ENCODE measurements around the gene MAD1L1.

MAD1L1 gene

DNA sequence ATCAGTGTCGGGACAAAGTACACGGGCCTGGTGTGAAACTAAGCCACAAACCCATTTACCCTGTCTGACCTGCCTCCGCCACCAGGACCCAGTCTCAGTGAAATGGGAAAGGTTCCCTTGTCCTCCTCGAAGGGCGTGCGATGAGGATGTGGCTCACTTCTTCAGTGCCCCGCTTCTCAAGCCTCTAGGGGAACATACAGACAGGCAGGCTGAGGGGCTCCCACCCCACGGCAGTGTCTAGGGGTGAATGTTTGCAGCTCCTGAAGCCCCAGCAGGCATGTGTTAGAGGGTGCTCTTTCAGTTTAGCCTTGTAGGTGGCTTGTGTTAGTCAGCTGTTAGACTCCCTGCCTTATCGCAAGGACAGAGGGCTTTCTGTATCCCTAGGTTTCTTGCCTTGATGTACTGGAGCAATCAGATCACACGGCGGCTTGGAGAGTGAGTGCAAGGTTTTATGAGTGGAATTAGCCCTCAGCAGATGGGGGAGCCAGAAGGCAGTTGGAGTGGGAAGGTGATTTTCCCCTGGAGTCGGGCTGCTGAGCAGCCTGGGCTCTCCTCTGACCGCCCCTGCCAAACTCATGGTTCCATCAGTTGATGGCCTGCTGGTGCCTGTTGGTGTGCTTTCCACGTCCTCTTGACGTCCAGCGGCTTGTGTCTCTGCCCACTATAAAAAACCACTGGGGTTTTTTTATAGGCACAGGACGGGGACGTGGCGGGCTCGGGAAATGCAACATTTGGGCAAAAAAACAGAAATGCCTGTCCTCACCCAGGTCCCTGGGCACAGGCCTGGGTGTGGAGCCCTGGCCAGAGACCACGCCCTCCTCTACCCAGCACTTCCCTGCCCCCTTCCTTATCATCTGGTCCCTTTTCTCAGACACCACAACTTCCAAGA is 10.0 kb upstream of the MAD1L1 start:
- DNase-seq (ENCODE audit: low read depth): no peak
- TF ChIP-seq, protein P1, sequence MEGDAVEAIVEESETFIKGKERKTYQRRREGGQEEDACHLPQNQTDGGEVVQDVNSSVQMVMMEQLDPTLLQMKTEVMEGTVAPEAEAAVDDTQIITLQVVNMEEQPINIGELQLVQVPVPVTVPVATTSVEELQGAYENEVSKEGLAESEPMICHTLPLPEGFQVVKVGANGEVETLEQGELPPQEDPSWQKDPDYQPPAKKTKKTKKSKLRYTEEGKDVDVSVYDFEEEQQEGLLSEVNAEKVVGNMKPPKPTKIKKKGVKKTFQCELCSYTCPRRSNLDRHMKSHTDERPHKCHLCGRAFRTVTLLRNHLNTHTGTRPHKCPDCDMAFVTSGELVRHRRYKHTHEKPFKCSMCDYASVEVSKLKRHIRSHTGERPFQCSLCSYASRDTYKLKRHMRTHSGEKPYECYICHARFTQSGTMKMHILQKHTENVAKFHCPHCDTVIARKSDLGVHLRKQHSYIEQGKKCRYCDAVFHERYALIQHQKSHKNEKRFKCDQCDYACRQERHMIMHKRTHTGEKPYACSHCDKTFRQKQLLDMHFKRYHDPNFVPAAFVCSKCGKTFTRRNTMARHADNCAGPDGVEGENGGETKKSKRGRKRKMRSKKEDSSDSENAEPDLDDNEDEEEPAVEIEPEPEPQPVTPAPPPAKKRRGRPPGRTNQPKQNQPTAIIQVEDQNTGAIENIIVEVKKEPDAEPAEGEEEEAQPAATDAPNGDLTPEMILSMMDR (IDR thresholded peaks at IDR 0.05; ENCODE audit: low read length, missing control alignments): peak; percentile 2
- H3K4me3 ChIP-seq (replicated peaks; ENCODE audit: low read depth, low read length): peak overlapping the region; percentile 84

DNA sequence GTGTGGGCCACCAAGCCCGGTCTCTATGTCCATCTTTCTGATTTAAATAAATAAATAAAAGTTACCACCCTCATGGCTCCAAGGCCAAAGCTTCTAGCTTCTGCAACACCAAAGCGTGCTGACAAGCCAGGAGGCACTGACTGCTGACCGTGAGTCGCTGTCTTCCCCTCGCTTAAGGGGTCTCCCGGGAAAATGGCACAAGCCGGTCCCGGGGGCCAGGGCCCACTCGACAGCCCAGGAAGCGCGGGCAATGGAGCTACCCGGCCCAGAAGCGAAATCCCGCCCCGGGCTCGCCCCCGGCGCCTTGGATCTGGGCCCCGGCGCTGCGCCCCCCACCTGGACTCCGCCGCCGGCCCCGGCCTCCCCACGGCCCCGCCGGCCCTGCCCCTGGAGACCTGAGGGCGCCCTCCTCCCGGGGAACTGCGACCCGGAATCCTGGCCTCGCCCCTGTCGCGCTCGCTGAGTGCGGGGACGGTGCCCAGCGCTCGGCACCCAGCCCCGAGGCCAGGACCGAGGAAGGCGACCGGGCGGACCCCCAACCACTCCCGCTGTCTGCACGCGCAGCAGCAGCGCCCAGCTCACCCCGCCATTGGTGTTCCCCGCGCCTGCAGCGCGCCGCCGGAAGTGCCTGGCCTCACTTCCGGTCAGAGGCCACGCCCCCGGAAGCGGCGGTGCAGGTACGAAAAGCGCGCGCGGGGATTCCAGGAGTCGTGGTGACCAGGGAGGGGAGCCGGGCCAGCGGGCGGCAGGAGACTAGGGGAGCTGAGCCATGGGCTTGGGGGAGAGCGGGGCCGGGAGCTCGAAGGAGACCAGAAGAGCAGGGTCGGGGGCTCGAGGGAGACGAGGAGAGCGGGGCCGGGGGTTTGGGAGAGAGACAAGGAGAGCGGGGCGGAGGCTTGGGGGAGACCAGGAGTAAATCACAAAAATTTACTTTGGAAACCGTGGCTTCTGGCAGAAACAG is 9.1 kb upstream of the MAD1L1 start, which contains the start of the genes MRM2 and NUDT1:
Gene MRM2 (minus strand): TSS at position 626 of the 961 bp plus-strand sequence. CDS start 36 bp downstream, at position 590.
Gene NUDT1 (plus strand): TSS at position 647 of the 961 bp plus-strand sequence. CDS start 2,349 bp downstream, outside the sequence.
- TF ChIP-seq, protein P1 (IDR thresholded peaks at IDR 0.05; ENCODE audit: low read length, missing control alignments): no peak
- peak within 1 kb of the TSS; percentile 84 for H3K4me3 ChIP-seq (replicated peaks; ENCODE audit: low read depth, low read length)
- DNase-seq (ENCODE audit: low read depth): peak; percentile 68

DNA sequence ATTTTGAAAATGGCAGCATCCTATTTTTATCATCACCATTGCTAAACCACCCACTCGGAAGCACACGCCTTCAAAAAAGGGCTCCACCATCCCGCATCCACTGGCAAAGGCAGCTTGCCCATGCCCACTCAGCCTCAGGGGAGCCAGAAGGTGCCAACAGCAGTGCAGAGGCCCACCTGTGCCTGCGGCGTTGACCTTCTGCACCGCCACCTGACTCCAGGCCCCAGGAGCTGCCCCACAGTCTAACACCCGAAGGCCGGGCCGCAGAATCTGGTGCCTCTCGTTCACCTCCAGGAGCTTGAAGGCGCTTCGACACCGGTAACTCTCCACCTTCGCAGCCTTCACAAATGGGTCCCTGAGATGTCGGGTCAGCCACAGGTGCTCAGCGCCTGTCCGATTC is 6.5 kb upstream of the MAD1L1 start:
- TF ChIP-seq, protein P1 (IDR thresholded peaks at IDR 0.05; ENCODE audit: low read length, missing control alignments): no peak
- no peak for DNase-seq (ENCODE audit: low read depth)
- no peak overlapping the region for H3K4me3 ChIP-seq (replicated peaks; ENCODE audit: low read depth, low read length)

DNA sequence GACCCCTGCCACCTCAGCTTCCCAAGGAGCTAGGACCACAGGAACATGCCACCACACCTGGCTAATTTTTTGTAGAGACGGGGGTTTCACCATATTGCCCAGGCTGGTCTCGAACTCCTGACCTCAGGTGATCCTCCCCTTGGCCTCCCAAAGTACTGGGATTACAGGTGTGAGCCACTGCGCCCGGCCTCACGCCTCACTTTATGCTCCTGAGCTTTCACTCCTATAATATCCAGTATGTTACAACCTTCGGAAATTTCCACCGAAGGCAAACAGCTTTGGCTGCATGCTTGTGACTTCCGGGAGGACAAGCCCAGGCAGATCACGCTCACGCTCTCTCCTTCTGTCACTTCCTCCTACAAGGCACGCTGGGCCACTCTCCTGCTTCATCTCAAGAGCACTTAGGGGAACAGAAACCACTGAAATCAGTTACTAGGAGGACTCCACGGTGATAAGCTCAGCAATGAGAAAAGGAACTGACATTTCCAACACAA is 4.4 kb upstream of the MAD1L1 start:
- no peak overlapping the region for H3K4me3 ChIP-seq (replicated peaks; ENCODE audit: low read depth, low read length)
- TF ChIP-seq, protein P1 (IDR thresholded peaks at IDR 0.05; ENCODE audit: low read length, missing control alignments): no peak
- DNase-seq (ENCODE audit: low read depth): no peak

DNA sequence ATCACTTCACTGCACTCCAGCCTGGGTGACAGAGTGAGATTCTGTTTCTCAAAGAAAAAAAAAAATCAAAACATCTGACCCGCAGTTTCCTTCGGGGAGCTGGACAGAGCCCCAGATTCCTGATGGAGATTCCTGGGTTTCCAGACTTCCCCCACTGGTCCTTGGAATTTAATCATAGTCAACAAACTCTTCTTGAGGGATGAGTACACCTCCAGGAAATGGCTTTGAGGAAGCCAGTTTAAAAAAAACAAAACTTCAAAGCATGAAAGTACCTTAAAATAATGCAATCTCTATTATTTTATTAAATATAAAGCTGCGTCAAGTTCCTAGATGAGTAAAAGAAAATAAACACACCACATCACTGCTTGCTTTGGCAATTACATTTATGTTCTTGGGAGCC is 1.2 kb upstream of the MAD1L1 start:
- TF ChIP-seq, protein P1 (IDR thresholded peaks at IDR 0.05; ENCODE audit: low read length, missing control alignments): no peak
- no peak overlapping the region for H3K4me3 ChIP-seq (replicated peaks; ENCODE audit: low read depth, low read length)
- no peak for DNase-seq (ENCODE audit: low read depth)

DNA sequence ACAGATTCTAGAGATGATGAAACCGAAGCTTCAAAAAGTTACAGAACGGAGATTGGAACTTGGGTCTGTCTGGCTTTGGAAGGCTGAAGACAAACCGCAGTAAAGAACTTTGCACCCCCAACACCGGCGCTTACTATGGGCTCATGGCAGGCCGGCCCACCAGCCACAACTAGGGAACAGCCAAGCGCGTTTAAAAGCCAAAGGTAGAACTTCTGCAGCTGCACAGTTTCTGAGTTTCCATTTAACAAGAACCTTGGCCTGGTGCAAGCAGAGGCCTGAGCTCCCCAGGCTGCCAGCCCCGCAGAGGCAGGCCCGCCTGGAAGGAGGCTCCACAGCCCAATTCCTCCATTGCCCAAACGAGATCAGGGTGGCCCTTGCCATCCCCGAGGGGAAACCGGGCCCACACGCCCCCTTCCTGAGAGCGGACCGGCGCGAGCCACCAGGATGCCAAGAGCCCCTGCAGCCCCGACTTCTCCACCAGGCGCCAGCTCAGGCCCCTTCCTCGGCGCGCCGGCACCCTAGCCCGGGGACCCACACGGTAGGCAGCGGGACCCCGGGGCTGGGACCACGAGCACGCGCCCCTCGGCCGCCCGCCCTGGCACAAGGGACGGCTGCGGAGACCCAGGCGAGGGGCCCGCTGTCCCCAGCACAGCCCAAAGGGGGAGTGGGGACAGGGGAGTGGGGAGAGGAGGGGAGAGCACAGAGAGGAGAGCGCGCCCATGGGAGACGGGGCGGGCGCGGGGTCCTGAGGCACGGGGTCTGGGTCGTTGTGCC is 566 bp downstream of the MAD1L1 start:
- no peak for DNase-seq (ENCODE audit: low read depth)
- peak overlapping the region; percentile 74 for H3K4me3 ChIP-seq (replicated peaks; ENCODE audit: low read depth, low read length)
- TF ChIP-seq, protein P1 (IDR thresholded peaks at IDR 0.05; ENCODE audit: low read length, missing control alignments): no peak
